Measurements from ENCODE around the gene P2RY4. TPM values are rescaled to one million over a fixed set of nuclear protein-coding genes. Genes with fewer than 3 reads are reported as not detected.
A peak's percentile ranks its signal among the peaks of the same experiment; 100 is the strongest.

P2RY4 gene
- 0.50 and 0.65 TPM in 2 replicates for total RNA-seq (2021)
- percentile 29 among the genes with signal in this experiment for Bru-seq, nascent RNA
- BruChase-seq, experiment 1, labeled RNA remaining after a 2-hour chase: percentile 42 among the genes with signal in this experiment
- percentile 24 among the genes with signal in this experiment for BruChase-seq, experiment 2, labeled RNA remaining after a 6-hour chase
- long read RNA-seq: 0 reads

DNA sequence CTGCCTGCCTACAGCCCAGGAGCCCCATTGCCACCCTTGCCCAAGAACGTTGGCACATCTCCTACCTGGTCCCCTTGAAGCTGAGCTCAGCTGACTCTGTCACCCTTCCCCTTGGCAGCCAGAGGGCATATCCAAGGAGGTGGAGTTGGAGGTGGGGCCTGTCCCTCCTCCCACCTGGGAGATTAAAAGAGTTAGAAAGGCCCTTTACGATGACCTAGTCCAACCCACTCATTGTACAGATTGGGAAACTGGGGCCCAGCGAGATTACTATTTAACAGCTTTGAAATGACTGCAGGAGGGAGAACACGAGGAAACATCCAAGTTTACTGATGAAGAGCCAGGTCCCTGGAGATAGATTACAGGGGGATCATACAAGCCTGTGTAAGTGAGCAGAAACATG is at the start of gene P2RY4:
P2RY4 (minus strand) TSS at position 101 of the 400 bp plus-strand sequence. CDS start 580 bp downstream, outside the sequence.
- Histone ChIP-seq H3K9me2 (ENCODE audit: insufficient read depth) (no peaks in the 10 kb centered on the region), H3F3A (ENCODE audit: insufficient read depth, low read depth) (no peaks in the 10 kb centered on the region), H3K79me2 (ENCODE audit: low read depth) (no peaks in the 10 kb centered on the region), H3K4me3 (no peak within 1 kb of the TSS), H2AFZ (no peak within 1 kb of the TSS), H3K9me3 (ENCODE audit: insufficient read depth, low read depth) (no peaks in the 10 kb centered on the region; the same call in 1 of the 2 replicates), H3K4me2 (no peak within 1 kb of the TSS), H4K20me1 (ENCODE audit: insufficient read depth) (no peaks in the 10 kb centered on the region), H3K36me3 (ENCODE audit: low read depth) (no peaks in the 10 kb centered on the region), H3K27ac (no peak within 1 kb of the TSS), H3K4me1 (replicated peaks; ENCODE audit: insufficient read depth) (peaks cover under 1% of the 10 kb centered on the region; the same call in 1 of the 2 replicates), H3K27me3 (ENCODE audit: insufficient read depth, low read depth) (no peaks in the 10 kb centered on the region)
- TF ChIP-seq, protein P1, sequence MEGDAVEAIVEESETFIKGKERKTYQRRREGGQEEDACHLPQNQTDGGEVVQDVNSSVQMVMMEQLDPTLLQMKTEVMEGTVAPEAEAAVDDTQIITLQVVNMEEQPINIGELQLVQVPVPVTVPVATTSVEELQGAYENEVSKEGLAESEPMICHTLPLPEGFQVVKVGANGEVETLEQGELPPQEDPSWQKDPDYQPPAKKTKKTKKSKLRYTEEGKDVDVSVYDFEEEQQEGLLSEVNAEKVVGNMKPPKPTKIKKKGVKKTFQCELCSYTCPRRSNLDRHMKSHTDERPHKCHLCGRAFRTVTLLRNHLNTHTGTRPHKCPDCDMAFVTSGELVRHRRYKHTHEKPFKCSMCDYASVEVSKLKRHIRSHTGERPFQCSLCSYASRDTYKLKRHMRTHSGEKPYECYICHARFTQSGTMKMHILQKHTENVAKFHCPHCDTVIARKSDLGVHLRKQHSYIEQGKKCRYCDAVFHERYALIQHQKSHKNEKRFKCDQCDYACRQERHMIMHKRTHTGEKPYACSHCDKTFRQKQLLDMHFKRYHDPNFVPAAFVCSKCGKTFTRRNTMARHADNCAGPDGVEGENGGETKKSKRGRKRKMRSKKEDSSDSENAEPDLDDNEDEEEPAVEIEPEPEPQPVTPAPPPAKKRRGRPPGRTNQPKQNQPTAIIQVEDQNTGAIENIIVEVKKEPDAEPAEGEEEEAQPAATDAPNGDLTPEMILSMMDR (conservative IDR thresholded peaks at IDR 0.05): no peak
- TF ChIP-seq EZH2 (IDR thresholded peaks at IDR 0.05; ENCODE audit: low read depth): no peak
- no peak for DNase-seq
- ChIA-PET CTCF (no interaction called here), POLR2A (ENCODE audit: unreplicated experiment) (no interaction called here)
- intact Hi-C loops (cut with micrococcal nuclease; ENCODE audit: unreplicated experiment): loop anchor here (5.0 kb wide), 1 partner anchor 228 kb away; no protein-coding TSS in a partner anchor
- BruUV-seq (replicated peaks): no TSS peak

DNA sequence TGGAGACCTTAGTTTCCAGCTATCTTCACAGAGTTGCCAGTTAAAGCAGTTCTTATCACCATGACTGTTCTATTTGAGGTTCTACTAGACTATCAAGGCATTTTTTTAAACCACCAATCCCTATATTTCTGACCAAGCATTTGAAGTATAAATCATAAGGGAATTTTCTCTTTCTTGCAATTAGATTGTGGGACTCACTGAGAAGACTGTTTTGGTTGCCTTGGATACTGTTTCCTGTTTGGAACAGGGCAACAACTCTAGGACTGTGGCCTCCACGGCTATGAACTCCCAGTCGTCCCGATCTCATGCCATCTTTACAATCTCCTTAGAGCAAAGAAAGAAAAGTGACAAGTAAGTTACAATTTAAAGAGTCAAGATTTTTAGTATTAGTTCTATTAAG is 41.7 kb upstream of the P2RY4 start:
- no peak for DNase-seq
- CTCF ChIA-PET: no interaction called here

DNA sequence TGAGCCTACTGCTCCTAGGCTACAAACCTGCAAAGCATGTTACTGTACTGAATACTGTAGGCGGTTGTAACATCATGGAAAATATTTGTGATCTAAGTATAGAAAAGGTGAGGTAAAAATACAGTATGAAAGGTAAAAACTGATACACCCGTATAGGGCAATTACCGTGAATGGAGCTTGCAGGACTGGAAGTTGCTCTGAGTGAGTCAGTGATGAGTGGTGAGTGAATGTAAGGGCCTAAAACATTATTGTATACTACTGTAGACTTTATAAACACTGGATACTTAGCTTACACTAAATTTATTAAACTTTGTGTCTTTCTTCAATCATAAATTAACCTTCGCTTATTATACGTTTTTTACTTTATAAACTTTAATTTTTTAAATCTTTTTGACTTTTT is 33.6 kb upstream of the P2RY4 start:
- POLR2A ChIA-PET (ENCODE audit: unreplicated experiment): no interaction called here
- CTCF ChIA-PET: interaction anchor here (1.5 kb wide), 1 partner anchor 160 kb away, joined by 5 read pairs; the partner anchor contains the start of gene IGBP1
- Histone ChIP-seq H3K4me1 (replicated peaks; ENCODE audit: insufficient read depth) (peaks cover 11% of the 10 kb centered on the region), H3K36me3 (ENCODE audit: low read depth) (0 out of 2 replicates have a peak, but pooled peaks cover 4% of the 10 kb centered on the region), H3K4me2 (no peak overlapping the region), H3K27me3 (ENCODE audit: insufficient read depth, low read depth) (no peaks in the 10 kb centered on the region), H4K20me1 (ENCODE audit: insufficient read depth) (no peaks in the 10 kb centered on the region), H3F3A (ENCODE audit: insufficient read depth, low read depth) (no peaks in the 10 kb centered on the region), H3K27ac (no peak overlapping the region), H3K79me2 (ENCODE audit: low read depth) (peaks cover 30% of the 10 kb centered on the region), H3K9me2 (ENCODE audit: insufficient read depth) (no peaks in the 10 kb centered on the region), H3K4me3 (no peak overlapping the region), H3K9me3 (ENCODE audit: insufficient read depth, low read depth) (no peaks in the 10 kb centered on the region), H2AFZ (no peak overlapping the region)
- BruUV-seq (replicated peaks): no TSS peak
- intact Hi-C loops (cut with micrococcal nuclease; ENCODE audit: unreplicated experiment): loop anchor here (10.0 kb wide), 1 partner anchor 101 kb away; no protein-coding TSS in a partner anchor
- no peak for TF ChIP-seq EZH2 (IDR thresholded peaks at IDR 0.05; ENCODE audit: low read depth)
- TF ChIP-seq, protein P1 (conservative IDR thresholded peaks at IDR 0.05): no peak
- no peak for DNase-seq

More for the DNA sequence above, 41.7 kb upstream of the P2RY4 start:
- Histone ChIP-seq H3K9me2 (ENCODE audit: insufficient read depth) (no peaks in the 10 kb centered on the region), H3K4me3 (no peak overlapping the region), H3K36me3 (ENCODE audit: low read depth) (0 out of 2 replicates have a peak, but pooled peaks cover 2% of the 10 kb centered on the region), H3K79me2 (ENCODE audit: low read depth) (no peaks in the 10 kb centered on the region), H3K27me3 (ENCODE audit: insufficient read depth, low read depth) (no peaks in the 10 kb centered on the region), H2AFZ (no peak overlapping the region), H3K4me1 (replicated peaks; ENCODE audit: insufficient read depth) (no peaks in the 10 kb centered on the region), H3K27ac (no peak overlapping the region), H3F3A (ENCODE audit: insufficient read depth, low read depth) (no peaks in the 10 kb centered on the region), H3K4me2 (no peak overlapping the region), H4K20me1 (ENCODE audit: insufficient read depth) (no peaks in the 10 kb centered on the region), H3K9me3 (ENCODE audit: insufficient read depth, low read depth) (no peaks in the 10 kb centered on the region)
- BruUV-seq (replicated peaks): no TSS peak
- TF ChIP-seq, protein P1 (conservative IDR thresholded peaks at IDR 0.05): no peak
- no peak for TF ChIP-seq EZH2 (IDR thresholded peaks at IDR 0.05; ENCODE audit: low read depth)
- POLR2A ChIA-PET (ENCODE audit: unreplicated experiment): no interaction called here
- intact Hi-C loops (cut with micrococcal nuclease; ENCODE audit: unreplicated experiment): no loop called here

Data from PC-9 (cell line).